Fibroblast of peridontal ligament (primary cell): ENCODE results near the gene TOMM7.
"Not testable (repeated sequence)": the region's sequence is repeated elsewhere in the genome, so short reads cannot be mapped to it uniquely, and the experiment has no call there.

Experiments
- DNase-seq: peaks from one replicate; pipeline ENCODE4 v3.0.0-alpha.2; 2010; ENCODE audit errors: extremely low read depth

The TOMM7 gene

GRCh38 chr7:22821702-22822485 lies 755 bp downstream of the TOMM7 start:
- DNase-seq, result peak; percentile 38

GRCh38 chr7:22819476-22819875 lies 3.2 kb downstream of the TOMM7 start:
- DNase-seq, result no peak

- DNase-seq, result peak; percentile 64
Observed at GRCh38 chr7:22814261-22815208, 8.1 kb downstream of the TOMM7 start.

GRCh38 chr7:22812353-22812752 lies 10.3 kb downstream of the TOMM7 start:
- DNase-seq, result no peak

- peak; percentile 30 for DNase-seq
Observed at GRCh38 chr7:22811746-22812280, 10.8 kb downstream of the TOMM7 start.

- DNase-seq, result no peak
Observed at GRCh38 chr7:22810843-22811242, 11.8 kb downstream of the TOMM7 start.

- no peak for DNase-seq
Observed at GRCh38 chr7:22809902-22810642, 12.6 kb downstream of the TOMM7 start.

GRCh38 chr7:22808140-22808539 lies 14.5 kb downstream of the TOMM7 start:
- DNase-seq, result no peak

GRCh38 chr7:22806752-22807151 lies 15.9 kb downstream of the TOMM7 start:
- no peak for DNase-seq

GRCh38 chr7:22805227-22805626 lies 17.4 kb downstream of the TOMM7 start:
- DNase-seq, result no peak

- DNase-seq, result not testable (repeated sequence)
Observed at GRCh38 chr7:22802831-22803230, 19.8 kb downstream of the TOMM7 start.

- DNase-seq, result no peak
Observed at GRCh38 chr7:22802426-22802825, 20.2 kb downstream of the TOMM7 start.

- DNase-seq, result no peak
Observed at GRCh38 chr7:22801912-22802311, 20.7 kb downstream of the TOMM7 start.

GRCh38 chr7:22799633-22800032 lies 23.0 kb downstream of the TOMM7 start:
- DNase-seq, result no peak

GRCh38 chr7:22793593-22794462 lies 28.8 kb downstream of the TOMM7 start:
- DNase-seq, result no peak

GRCh38 chr7:22791204-22792158 lies 31.2 kb downstream of the TOMM7 start:
- peak; percentile 52 for DNase-seq

GRCh38 chr7:22790640-22791039 lies 32.0 kb downstream of the TOMM7 start:
- not testable (repeated sequence) for DNase-seq

GRCh38 chr7:22787951-22788350 lies 34.7 kb downstream of the TOMM7 start:
- DNase-seq, result peak; percentile 27

GRCh38 chr7:22786290-22786932 lies 36.2 kb downstream of the TOMM7 start:
- DNase-seq, result no peak
